ENCODE measurements around the gene SP5. TPM values are rescaled to one million over a fixed set of nuclear protein-coding genes. Genes with fewer than 3 reads are reported as not detected.
A peak's percentile ranks its signal among the peaks of the same experiment; 100 is the strongest.

The SP5 gene
- total and polyA plus RNA-seq, 2 of the 4 experiments (the other 2 are of a cell fraction), result not detected

DNA sequence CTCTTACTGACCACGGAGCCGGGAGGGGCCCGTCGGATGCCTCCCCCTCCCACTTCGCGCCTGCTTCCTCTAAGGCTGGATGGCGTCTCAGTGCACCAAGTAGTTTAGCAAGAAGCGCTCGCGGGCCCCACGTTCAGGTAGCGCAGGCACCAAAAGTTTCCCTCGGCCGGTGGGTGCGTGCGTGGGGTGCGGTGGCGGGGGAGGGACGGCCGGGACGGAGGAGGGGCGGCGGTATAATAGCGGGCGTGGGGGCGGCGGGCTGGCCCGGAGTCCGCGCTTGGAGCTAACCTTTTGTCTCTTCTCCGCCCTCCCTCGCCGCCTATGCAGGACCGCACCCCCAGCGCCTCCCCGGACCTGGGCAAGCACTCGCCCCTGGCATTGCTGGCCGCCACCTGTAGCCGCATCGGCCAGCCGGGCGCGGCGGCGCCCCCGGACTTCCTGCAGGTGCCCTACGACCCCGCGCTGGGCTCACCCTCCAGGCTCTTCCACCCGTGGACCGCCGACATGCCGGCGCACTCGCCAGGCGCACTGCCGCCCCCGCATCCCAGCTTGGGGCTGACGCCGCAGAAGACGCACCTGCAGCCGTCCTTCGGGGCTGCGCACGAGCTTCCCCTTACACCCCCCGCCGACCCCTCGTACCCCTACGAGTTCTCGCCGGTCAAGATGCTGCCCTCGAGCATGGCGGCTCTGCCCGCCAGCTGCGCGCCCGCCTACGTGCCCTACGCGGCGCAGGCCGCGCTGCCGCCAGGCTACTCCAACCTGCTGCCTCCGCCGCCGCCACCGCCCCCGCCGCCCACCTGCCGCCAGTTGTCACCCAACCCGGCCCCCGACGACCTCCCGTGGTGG is 1.0 kb downstream of the SP5 start (continued):
- no peak for TF ChIP-seq MAFK (IDR thresholded peaks at IDR 0.05; ENCODE audit: low read depth, low read length)

- H2AK5ac ChIP-seq (ENCODE audit: low read depth, low read length), result no peak overlapping the region
- H3K36me3 ChIP-seq (ENCODE audit: control insufficient read depth, insufficient read depth, low read length), result no peaks in the 10 kb centered on the region
- no peak overlapping the region for H3K4me3 ChIP-seq (ENCODE audit: insufficient read depth, low read depth, low read length)
- intact Hi-C loops (cut with micrococcal nuclease) (no loop called here), dilution Hi-C loops (cut with HindIII; ENCODE audit: low sequenced_read_pairs, unreplicated experiment) (no loop called here), in situ Hi-C loops (cut with MboI; ENCODE audit: low sequenced_read_pairs) (no loop called here)
- no peak overlapping the region for H4K5ac ChIP-seq (ENCODE audit: low read depth, low read length)
- peak overlapping the region; percentile 33; the same call in 1 of the 2 replicates for H3K4me2 ChIP-seq (ENCODE audit: low read depth, low read length)
- ATAC-seq (ENCODE audit: low read depth) (peak; percentile 51; the same call in 1 of the 2 replicates), DNase-seq (peak; percentile 5)
- TF ChIP-seq NFE2L2 (IDR thresholded peaks at IDR 0.05; ENCODE audit: low read depth, low read length), result no peak
- no peak for TF ChIP-seq MAZ (IDR thresholded peaks at IDR 0.05; ENCODE audit: borderline replicate concordance, low read depth, low read length)
- TF ChIP-seq BHLHE40 (IDR thresholded peaks at IDR 0.05; ENCODE audit: low read depth, low read length), result no peak
- no peak for TF ChIP-seq RFX5 (IDR thresholded peaks at IDR 0.05; ENCODE audit: low read depth, low read length)
- peak; percentile 35; the same call in 1 of the 2 replicates for TF ChIP-seq CTCF (conservative IDR thresholded peaks at IDR 0.05; ENCODE audit: low read depth, low read length)
- no peak for TF ChIP-seq RAD21 (IDR thresholded peaks at IDR 0.05; ENCODE audit: low read length)
- no peak for TF ChIP-seq RCOR1 (IDR thresholded peaks at IDR 0.05; ENCODE audit: insufficient replicate concordance, low read length)
- H3K27ac ChIP-seq (ENCODE audit: insufficient read depth, low read length), result no peak overlapping the region
- H3K9me1 ChIP-seq (ENCODE audit: insufficient read depth, low read length), result no peaks in the 10 kb centered on the region
- H3K9ac ChIP-seq (ENCODE audit: low read depth, low read length), result no peak overlapping the region
- no peak overlapping the region for H4K8ac ChIP-seq (ENCODE audit: low read depth in 2 of 2, low read length in 2 of 2)
- peaks cover 5% of the 10 kb centered on the region; the same call in 1 of the 2 replicates for H3K9me3 ChIP-seq (ENCODE audit: control insufficient read depth, insufficient read depth, low read length)
- H3K14ac ChIP-seq (replicated peaks; ENCODE audit: low read depth, low read length), result no peak overlapping the region
- H3K27me3 ChIP-seq (ENCODE audit: control insufficient read depth, insufficient read depth, low read length), result peaks cover 62% of the 10 kb centered on the region
- H4K91ac ChIP-seq (ENCODE audit: insufficient read depth, low read depth, low read length), result no peak overlapping the region
- no peaks in the 10 kb centered on the region for H3K79me1 ChIP-seq (ENCODE audit: low read depth in 1 of 2, low read length in 2 of 2)
- H3K4me1 ChIP-seq (ENCODE audit: control insufficient read depth, insufficient read depth, low read length), result no peaks in the 10 kb centered on the region; the same call in 1 of the 2 replicates
- 4% methylated on average over 42 of the region's 74 CpGs; no CpG with 5 or more reads in 1 of the 2 experiments for WGBS, 2 experiments (ENCODE audit: extremely low coverage in 2 of 2, insufficient read length in 1 of 2)
- H3K23ac ChIP-seq (ENCODE audit: low read depth, low read length), result no peak overlapping the region
- no peak overlapping the region for H2BK20ac ChIP-seq (ENCODE audit: low read depth, low read length)
- no peak overlapping the region for H2BK5ac ChIP-seq (ENCODE audit: low read depth, low read length, poor library complexity, severe bottlenecking)
- no peak overlapping the region for H3K18ac ChIP-seq (ENCODE audit: low read depth, low read length)
- ChIA-PET POLR2A (ENCODE audit: unreplicated experiment) (no interaction called here), CTCF (no interaction called here)
- H4K20me1 ChIP-seq (ENCODE audit: insufficient read depth, low read length), result no peaks in the 10 kb centered on the region
- H2BK120ac ChIP-seq (ENCODE audit: low read depth, low read length), result no peak overlapping the region
- peak overlapping the region; percentile 43 for H2AFZ ChIP-seq (replicated peaks; ENCODE audit: low read length, poor library complexity)
- H2BK15ac ChIP-seq (ENCODE audit: low read depth, low read length), result no peak overlapping the region
- no peak overlapping the region for H3K56ac ChIP-seq (ENCODE audit: extremely low read depth, insufficient read depth, low read length)
- H2AK9ac ChIP-seq (replicated peaks; ENCODE audit: low read depth, low read length, poor library complexity), result no peak overlapping the region
- H3K4ac ChIP-seq (ENCODE audit: low read depth, low read length), result no peak overlapping the region
- BruUV-seq (replicated peaks), result no TSS peak
Measured at GRCh38 chr2:170716851-170717598, 1.9 kb downstream of the SP5 start.
